HG03342 (cell line): ENCODE measurements around the gene LARGE1.

Experiments
- ATAC-seq: cut with Tn5 transposase; IDR thresholded peaks from one replicate; pipeline ENCODE4 v1.9.1; 2021; ENCODE audit warnings: mild to moderate bottlenecking, moderate library complexity; ENCODE audit not compliant: unreplicated experiment

LARGE1 gene

DNA sequence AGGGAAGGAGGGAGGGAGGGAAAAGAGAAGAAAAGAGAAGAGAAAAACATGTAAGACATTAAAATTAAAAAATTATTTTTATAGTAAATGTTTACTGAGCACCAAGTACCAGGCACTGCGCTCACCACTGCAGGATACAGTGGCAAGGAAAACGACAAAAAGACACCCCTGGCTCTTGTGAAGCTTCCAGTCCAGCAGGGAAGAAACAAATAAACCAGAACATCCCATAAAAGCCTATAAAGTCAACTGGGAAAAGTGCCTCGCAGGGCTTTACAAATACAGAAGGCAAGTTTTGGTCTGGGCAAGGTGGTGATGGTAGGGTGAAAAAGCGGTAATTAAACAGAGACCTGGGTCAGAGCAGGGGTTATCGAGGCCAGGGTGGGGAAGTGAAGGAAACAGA, 33.6 kb downstream of the LARGE1 start:
- no peak for ATAC-seq

DNA sequence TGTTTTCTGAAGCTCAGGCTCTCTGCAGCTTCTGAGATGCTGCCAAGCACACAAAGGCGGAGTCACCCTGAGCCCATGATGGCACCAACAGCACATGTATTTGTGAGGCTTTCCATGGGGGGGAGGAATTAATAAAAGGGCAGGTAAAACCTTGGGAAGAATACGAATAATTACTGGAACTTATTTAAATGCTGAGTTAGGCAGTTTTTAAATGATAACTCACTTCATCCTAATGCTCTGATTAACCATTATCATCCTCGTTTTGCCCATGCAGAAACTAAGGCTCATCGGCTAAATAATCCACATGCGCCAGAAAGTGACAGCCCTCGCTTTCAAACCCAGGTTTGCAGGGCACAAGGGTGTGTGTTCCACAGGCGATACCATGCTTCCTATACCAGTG, 35.4 kb downstream of the LARGE1 start:
- ATAC-seq, result no peak

DNA sequence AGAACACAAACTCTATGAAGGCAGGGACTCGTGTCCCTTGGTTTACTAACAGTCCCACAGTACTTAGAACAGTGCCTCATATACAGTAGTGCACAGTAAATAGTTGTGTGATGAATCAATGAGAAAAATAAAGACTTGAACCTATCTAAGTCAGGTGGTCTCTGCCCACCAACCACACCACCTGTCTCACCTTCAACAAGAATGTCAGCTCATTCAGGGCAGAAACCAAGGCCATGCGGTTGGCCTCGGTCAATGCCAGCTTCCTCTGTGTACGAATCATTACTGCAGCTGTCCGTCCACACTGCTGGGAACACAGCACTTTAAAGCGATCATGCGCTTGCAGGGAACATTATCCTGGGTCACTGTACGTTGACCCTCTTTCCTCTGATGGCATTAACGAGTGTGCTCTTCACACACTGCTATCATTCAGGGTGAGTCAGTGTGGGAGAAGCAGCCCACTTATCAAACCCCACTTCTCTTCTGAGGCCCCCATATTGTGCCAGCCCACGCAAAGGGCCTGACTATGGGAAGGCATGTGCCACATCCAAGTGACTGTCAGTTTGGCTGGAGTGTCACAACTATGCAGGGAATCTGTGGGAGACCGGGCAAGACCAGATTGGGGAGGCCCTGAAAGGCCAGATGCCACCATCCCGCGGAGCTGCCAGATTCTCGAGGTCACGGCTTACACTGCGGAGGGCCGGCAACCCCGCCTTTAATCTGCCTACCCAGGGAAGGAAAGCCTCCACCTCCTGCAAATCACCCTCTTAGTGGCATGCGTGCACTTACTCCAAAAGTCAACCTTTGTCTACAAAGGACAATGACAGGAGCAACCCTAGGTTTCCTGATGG, 36.1 kb downstream of the LARGE1 start:
- ATAC-seq, result no peak

DNA sequence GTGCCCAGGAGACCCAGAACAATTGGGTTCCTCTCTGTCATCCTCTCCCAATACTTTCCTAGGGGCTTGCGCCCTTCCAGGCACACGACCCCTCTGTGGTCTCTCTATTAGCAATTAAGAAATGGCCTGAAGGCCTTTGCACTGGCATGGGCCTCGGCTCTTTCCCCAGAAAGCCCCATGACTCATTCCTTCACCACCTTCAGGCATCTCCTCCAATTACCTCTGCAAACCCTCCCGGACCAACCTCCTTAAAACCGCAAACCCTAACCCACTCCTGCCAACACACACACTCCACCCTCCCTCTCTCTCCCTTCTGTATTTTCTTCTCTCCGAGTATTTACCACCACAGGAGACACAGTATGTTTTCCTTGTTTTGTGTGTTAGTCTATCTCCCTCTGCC, 36.7 kb downstream of the LARGE1 start:
- no peak for ATAC-seq

DNA sequence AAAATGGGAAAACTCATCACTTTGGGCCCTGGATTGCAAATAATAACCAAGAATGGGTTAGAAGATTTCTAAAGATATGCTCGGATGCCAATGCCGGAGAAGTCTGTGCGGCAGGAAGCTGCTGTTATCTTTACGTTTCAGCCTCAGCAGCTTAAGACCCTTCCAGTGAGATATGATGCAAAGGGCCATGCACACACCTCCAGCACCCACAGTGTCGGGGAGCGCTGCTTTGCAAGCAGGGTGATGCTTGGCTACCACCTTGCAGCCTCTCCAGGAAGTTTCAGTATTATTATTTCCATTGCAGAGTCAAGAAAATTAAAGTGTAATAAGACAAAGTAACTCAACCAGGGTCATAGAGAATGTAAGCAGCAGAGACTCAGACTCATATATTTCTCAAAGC, 37.3 kb downstream of the LARGE1 start:
- no peak for ATAC-seq

DNA sequence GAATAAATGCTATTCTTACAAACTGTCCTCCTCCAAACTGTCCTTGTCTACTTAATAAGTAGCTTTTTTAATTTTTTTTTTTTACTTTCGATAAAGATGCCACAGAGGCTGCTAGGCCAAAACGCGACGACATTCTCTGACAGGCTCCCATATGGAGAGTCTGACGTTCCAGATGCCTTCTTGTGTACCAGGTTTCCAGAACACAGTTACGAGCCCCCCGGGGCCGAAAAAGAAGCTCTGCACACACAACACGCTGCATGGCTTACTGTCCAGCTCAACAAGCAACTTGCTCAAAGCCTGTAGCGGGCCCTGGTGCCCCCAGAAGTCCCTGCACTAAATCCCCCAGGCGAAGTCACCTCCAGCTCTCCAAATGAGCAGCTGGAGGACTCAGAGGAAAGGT, 39.3 kb downstream of the LARGE1 start:
- no peak for ATAC-seq

DNA sequence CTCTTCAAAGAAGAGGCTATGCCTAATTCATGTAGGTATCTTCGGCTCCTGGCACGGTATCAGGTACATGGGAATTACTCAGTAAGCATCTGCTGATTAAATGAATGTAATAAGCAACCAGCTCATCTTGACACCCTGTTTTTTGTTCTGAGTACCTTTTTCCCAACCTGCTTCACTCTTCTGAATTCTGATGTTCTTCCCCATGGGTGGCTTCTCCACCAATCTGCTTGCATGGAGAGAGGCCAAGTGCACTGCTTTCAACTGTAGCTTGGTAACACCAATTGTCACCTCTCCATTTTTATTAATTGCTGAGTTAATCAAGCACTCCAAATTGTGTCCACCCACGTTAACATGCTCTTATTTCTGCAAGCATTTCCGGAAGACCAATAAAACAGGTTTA, 40.5 kb downstream of the LARGE1 start:
- ATAC-seq, result no peak

DNA sequence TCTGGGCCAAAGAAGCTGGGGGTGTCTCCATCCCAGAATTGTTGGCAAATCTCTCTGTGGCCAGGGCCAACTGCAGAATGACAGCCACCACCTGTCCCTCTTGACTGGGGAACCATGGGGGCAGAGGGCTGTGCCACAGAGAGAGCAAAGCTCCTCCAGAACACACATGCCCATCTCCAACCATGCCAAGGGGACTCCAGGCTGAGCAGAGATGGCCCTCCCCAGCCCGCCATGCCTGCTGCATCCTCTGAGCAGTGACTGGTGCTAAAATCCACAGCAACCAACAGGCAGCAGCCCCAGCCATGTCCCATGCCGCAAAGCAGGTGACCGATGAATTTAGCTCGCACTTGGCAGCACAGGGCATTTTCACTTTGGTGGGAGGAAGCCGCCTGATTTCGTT, 45.0 kb downstream of the LARGE1 start:
- ATAC-seq, result no peak

DNA sequence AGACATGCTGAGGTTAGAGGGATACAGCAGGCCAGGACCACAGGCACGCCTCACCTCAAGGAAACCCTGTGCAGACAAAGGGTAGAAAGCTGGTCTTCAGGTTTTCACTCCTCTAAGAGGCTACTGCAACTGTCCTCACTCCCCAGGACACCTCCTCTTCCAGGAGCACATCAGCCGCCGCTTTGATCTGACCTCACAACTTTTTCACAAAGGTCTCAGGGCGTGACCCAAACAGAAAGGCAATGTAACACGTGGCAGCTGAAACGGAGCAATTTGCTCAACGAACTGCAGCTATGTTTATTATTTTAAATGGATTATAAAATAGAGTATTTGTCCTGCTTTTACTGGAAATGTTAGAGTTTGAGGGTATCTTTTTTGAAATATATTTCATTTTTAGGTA, 46.1 kb downstream of the LARGE1 start:
- ATAC-seq, result no peak

DNA sequence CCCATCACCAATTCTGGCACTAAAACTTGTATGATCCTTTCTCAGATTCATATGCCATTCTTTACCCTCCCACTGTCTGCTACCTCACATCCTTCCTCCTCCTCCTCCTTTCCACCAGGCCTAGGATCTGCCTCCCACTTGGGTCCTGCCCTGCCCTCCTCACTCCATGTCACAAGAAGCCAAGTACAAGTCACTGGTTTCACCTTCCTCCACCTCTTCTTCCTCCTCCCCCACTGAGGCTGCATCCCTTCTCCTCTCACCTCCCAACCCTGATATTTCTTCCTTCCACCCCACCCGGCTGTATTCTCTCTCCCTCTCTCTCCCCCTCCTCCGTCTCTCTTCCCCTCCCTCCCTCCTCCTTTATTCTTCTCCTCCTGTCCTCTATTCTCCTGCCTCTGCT, 46.6 kb downstream of the LARGE1 start:
- ATAC-seq, result no peak

DNA sequence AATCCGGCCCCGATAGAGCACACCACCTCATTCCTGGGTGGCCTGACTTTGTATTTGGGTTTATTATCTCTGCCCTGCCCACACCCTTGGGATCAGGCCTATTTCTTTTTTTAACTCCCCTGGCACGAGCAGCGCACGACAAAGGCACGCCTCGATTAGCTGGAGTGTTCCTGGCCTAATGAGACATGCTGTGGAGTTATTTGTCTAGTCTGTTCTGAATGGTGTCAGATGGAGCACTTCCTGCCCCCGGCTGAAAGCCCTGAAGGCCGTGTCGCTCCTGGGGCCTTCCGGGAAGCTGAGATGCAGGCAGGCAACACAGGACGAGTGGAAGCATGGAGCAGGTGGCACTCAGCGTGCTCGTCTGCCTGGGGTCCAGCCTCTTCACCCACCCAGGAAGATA, 47.1 kb downstream of the LARGE1 start:
- no peak for ATAC-seq

DNA sequence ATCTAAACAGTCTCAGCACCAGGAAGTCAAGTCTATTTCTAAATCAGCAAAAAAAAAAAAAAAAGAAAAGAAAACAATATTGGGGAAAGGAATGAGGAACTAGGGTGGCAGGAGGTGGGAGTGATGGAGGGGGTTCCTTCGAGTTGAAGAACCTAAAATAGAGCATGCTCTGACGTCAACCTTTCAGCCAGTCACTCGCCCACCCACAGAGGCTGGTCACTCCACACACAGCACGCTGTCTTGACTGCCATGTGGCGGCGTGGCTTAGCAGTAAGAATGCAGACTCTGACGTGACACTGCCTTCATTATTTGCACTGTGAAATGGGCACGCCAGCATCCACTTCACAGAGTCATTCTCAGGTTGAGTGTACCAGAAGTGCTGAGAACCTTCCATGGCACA, 48.3 kb downstream of the LARGE1 start:
- ATAC-seq, result no peak

DNA sequence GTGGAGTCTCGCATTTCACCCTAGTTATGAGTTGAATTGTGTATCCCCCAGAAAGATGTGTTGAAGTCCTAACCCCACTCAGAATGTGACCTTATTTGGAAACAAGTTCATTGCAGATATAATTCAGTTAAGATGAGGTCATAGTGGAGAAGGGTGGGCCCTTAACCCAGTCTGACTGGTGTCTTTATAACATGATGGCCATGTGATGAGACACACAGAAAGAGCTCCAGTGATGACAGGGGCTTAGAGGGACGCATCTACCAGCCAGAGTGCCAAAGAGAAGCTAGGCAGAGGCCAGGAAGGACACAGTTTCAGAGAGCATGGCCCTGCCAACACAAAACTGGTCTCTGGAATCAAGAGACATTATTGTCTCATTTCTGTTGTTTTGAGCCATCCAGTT, 50.3 kb downstream of the LARGE1 start:
- no peak for ATAC-seq

DNA sequence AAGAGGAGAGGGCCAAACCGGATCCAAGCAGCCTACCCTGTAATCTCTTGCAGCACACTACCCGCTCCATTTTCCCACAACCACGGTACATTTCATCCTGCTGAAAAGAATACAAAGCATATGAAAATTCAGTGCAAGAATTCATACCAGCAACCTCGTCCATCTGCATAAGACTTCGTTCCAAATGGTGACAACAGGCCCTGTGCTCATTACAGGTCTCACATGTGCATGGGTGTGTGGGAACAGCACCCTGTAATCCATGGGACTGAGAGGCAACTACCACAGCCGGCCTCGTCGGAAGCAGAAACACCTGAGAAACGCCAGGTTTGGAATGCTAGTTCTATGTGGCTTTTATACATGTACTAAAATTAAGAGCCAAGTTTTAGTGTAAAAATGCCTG, 52.3 kb downstream of the LARGE1 start:
- ATAC-seq, result no peak

DNA sequence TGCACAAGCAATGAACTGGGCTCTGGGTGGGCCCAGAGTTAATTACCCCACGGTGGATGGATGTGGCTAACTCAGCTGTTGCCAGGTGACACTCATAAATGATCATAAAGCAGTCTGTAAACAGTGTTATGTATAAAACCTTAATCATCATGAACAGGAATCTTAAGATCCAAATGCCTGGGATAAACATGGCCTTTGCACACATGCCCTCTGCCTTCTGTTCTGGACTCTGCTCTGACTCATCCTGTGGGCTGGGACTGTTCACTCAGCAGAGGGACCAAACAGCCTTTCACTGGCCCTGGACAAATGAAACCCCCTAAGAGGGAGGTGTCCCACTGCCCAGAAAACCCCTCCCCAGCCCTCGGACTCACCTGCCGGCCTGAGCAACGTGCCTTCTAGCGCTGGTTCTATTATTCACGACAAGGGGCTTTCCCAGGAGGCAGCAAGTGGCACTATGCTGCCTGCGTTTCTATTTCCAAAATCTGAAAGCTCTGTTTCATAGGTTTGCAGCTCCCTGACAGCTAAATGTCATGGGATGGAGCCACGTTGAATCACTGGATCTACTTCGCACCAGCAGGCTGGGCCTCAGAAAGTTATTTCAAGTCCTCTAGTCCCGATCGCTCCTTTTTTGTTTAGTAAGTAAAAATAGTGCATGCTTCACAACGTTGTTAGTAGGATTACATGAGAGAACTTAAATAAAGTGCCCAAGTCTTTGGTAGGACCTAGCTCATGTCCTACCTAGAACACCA, 53.0 kb downstream of the LARGE1 start:
- ATAC-seq, result no peak

DNA sequence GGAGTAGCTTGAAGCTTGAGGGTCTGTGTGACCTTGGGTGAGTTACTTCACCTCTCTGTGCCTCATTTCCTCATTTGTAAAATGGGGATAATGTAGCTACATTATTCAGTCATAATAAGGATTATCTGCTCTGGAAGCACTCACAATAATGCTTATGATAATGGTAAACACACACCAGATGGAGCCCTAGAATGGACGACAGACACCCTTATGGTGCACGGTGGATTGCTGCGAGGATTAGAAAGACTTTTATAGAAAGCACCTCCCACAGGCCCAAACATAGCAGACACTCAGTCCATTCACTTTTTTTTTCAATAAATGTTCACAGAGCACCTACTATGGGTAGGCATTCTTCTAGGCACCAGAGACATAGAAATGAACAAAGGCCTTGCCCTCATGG, 53.8 kb downstream of the LARGE1 start:
- no peak for ATAC-seq

DNA sequence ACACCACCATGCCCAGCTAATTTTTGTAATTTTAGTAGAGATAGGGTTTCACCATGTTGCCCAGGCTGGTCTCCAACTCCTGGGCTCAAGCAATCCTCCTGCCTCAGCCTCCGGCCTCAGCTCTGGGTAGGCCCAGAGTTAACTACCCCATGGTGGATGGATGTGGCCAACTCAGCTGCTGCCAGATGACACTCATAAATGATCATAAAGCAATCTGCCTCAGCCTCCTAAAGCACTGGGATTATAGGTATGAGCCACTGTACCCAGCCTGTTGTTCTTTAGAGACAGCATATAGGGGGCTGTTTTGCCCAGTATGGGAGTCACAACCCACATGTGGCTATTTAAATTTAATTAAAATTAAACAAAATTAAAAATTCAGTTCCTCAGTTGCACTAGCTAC, 54.3 kb downstream of the LARGE1 start:
- no peak for ATAC-seq

DNA sequence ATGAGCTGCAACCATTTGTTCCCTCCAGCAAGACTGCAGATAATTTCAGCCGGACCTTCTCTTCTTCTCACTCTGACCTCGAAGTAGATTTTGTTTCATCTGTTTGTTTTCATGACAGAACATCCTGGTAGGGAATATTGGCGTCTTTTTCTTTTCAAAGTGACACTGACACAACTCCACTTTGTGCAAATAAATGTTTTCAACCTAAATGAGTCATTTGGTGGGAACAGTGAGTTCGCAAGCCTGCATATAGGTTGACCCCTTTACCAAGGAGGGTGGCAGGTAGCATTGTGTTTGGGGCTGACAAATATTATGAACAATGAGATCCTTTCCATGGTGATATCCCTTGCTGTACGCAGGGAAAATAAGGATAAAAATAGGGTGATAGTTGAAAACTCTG, 55.0 kb downstream of the LARGE1 start:
- no peak for ATAC-seq

DNA sequence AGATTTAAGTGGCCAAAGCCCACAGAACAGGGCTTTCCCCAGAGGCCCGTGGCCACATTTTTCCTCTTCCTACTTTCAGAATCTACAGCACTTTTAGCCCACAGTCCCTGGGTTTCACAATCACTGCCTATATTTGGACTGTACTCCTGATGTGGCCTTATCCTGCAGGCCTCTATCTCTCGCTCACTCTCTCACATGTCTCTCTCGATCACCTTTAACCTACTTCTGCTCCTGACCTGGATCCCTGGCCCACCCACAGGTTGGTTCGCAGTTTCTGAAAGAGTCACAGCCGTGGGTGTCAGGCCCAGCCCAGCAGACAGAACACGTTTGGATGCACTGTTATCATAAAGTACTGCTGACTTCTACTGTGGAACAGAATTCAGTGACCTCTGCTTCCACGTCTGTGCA, 55.5 kb downstream of the LARGE1 start:
- no peak for ATAC-seq

DNA sequence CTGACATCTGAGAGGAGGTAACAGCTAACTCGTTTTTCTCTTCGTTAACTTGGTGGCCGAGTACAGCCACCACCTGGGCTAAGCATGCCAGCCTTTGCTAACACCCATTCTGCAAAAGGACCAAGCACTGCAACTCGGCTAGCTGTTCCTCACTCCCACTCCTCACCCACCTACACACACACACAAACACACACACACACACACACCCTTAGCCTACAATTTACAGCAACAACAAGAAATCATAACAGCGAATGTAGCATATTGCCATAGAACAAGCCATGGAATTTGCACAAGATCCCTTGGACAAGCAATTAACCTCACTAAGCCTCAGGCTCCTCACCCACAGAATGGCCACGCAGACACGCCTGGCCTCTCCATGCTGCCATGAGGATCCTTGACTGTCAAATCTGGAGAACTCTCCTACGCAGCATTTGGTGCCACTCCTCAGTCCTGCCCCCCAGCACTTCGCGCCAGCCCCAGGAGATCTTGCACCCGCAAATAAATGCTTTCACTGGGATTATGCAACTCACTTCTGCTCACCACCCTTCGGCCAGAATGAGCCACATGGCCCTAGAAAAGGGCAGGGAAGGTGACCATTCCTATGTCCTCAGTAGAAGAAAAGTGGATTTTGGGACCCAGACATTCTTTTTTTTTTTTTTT, 58.9 kb downstream of the LARGE1 start:
- ATAC-seq, result no peak

DNA sequence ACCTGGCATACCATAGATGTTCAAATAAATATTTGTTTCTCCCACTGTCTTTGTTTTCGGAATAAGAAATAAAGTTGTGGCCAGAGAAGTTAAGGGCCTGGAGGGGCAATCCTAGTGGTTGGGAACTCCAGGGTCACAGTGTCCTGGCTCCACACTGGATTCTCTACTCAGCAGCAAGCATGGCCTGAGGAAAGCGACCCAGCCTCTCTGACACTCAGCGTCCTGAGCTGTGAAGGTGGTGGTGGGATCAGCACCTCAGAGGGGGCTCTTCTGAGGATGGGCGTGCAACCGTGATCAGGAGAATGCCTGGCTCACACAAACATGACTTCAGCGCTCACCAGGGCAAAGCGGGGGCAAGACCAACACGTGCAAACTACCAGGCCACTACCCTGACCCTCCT, 59.9 kb downstream of the LARGE1 start:
- no peak for ATAC-seq

DNA sequence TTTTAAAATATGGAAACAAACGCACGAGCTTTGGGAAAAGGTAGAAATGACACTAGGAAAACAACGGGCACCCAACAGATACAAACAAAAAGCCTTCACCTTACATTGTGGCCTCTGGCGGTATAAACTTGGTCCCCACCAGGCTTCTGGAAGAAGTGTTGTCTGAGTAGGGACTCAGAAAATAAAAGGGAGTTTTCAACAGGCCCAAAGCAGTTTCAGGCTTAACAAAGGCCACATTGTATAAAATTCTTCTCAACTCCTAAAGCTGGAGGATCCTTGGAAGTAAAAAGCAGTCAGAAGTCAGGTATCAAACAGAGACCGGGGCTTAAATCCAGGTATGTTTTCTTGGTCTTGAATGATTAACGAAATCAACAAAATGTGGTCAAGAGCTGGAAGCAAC, 61.0 kb downstream of the LARGE1 start:
- no peak for ATAC-seq
